SK-N-SH (cell line): Measurements from ENCODE around the gene CENPN. TPM values are rescaled to one million over a fixed set of nuclear protein-coding genes. Genes with fewer than 3 reads are reported as not detected.

Experiments used
- CTCF ChIA-PET: fragments of 300-600, 350-600 bp; formaldehyde crosslinking; extraction: SDS; loops from one replicate; lab custom pipeline; 2021; lab: Yijun Ruan, JAX
- POLR2A ChIA-PET: fragments of 350-600 bp; sonication (Branson Sonifier 250); formaldehyde crosslinking; extraction: SDS; loops from one replicate; lab custom pipeline; 2020; ENCODE audit warnings: antibody characterized with exemption, inconsistent platforms; lab: Yijun Ruan, JAX
- DNase-seq: peaks from one replicate; pipeline ENCODE4 v3.0.0; 2012
- H2AFZ ChIP-seq: fragments of 200-600 bp; sonication (generic); 2 replicates; pipeline ENCODE4 v1.8.1; 2016; ENCODE audit warnings: antibody characterized with exemption, mild to moderate bottlenecking, low read depth
- H3F3A ChIP-seq: fragments of 200-600 bp; sonication (generic); replicated peaks from 2 replicates; pipeline ENCODE3; 2016; ENCODE audit warnings: antibody characterized with exemption, mild to moderate bottlenecking; ENCODE audit not compliant: insufficient read depth
- H3K27ac ChIP-seq, 2 experiments: fragments of 200-500 bp in 1 of 2; fragments of 200-600 bp in 1 of 2; sonication (Bioruptor generic) in 1 of 2; sonication (generic), shearing (Covaris generic) in 1 of 2; 2 replicates each; pipeline versions ENCODE4 v1.5.1 to v1.6.1; 2014 to 2016; ENCODE audit warnings: low read depth in 2 of 2, inconsistent platforms in 1 of 2, low read length in 1 of 2, mild to moderate bottlenecking in 1 of 2, mixed read lengths in 1 of 2
- H3K27me3 ChIP-seq: fragments of 200-600 bp; sonication (generic), shearing (Covaris generic); 2 replicates; pipeline ENCODE4 v1.6.1; 2016; ENCODE audit warnings: mixed run types; ENCODE audit not compliant: insufficient read depth
- H3K36me3 ChIP-seq, 2 experiments: fragments of 200-500 bp in 1 of 2; fragments of 200-600 bp in 1 of 2; sonication (Bioruptor generic) in 1 of 2; sonication (generic) in 1 of 2; replicated peaks in 1 of 2; 2 replicates each; pipeline versions ENCODE3 to v1.5.1; 2014 to 2016; ENCODE audit warnings: low read length in 1 of 2, mild to moderate bottlenecking in 1 of 2; ENCODE audit not compliant: insufficient read depth in 2 of 2, control insufficient read depth in 1 of 2
- H3K4me1 ChIP-seq, 2 experiments: fragments of 200-500 bp in 1 of 2; fragments of 200-600 bp in 1 of 2; sonication (Bioruptor generic) in 1 of 2; sonication (generic), shearing (Covaris generic) in 1 of 2; 2 replicates each; pipeline versions ENCODE4 v1.5.1 to v1.6.1; 2014 to 2016; ENCODE audit warnings: low read depth in 1 of 2, low read length in 1 of 2, mixed run types in 1 of 2; ENCODE audit not compliant: insufficient read depth in 2 of 2, control insufficient read depth in 1 of 2
- H3K4me2 ChIP-seq: fragments of 200-600 bp; sonication (generic), shearing (Covaris generic); 2 replicates; pipeline ENCODE4 v1.6.1; 2017; ENCODE audit warnings: mixed run types
- H3K4me3 ChIP-seq, 2 experiments: fragments of 200-500 bp in 1 of 2; fragments of 200-600 bp in 1 of 2; sonication (Bioruptor generic) in 1 of 2; sonication (generic), shearing (Covaris generic) in 1 of 2; 2 replicates each; pipeline versions ENCODE4 v1.5.1 to v1.8.1; 2014 to 2016; ENCODE audit warnings: low read depth in 2 of 2, inconsistent platforms in 1 of 2, low read length in 1 of 2, mild to moderate bottlenecking in 1 of 2, mixed read lengths in 1 of 2, moderate library complexity in 1 of 2
- H3K79me2 ChIP-seq: fragments of 200-600 bp; sonication (generic); 2 replicates; pipeline ENCODE4 v1.8.1; 2017; ENCODE audit warnings: mild to moderate bottlenecking; ENCODE audit not compliant: insufficient read depth
- H3K9ac ChIP-seq: fragments of 200-600 bp; sonication (generic); 2 replicates; pipeline ENCODE4 v1.6.1; 2017; ENCODE audit warnings: mixed run types
- H3K9me2 ChIP-seq: fragments of 200-600 bp; sonication (generic); 2 replicates; pipeline ENCODE4 v1.6.1; 2017; ENCODE audit warnings: mixed run types
- H3K9me3 ChIP-seq: fragments of 200-600 bp; sonication (generic); 2 replicates; pipeline ENCODE4 v1.6.1; 2017; ENCODE audit warnings: mixed run types, mild to moderate bottlenecking, moderate library complexity
- H4K20me1 ChIP-seq: fragments of 200-600 bp; sonication (generic); 2 replicates; pipeline ENCODE4 v1.6.1; 2017; ENCODE audit warnings: mild to moderate bottlenecking, mixed run types; ENCODE audit not compliant: insufficient read depth
- CTCF ChIP-seq: fragments of 200-600 bp; sonication (generic); IDR thresholded peaks from 2 replicates; pipeline ENCODE4 v1.6.1; 2017; ENCODE audit warnings: antibody characterized with exemption, mild to moderate bottlenecking, moderate library complexity
- EZH2phosphoT487 ChIP-seq: fragments of 200-600 bp; sonication (generic); IDR thresholded peaks from 2 replicates; pipeline ENCODE4 v1.6.1; 2017; ENCODE audit warnings: low read depth, mixed run types, mild to moderate bottlenecking, antibody characterized with exemption, moderate library complexity, borderline replicate concordance
- FOXM1 ChIP-seq: IDR thresholded peaks from 2 replicates; pipeline ENCODE4 v1.4.0; 2012; ENCODE audit warnings: low read depth, mild to moderate bottlenecking
- GATA2 ChIP-seq: sonication (generic); formaldehyde crosslinking; IDR thresholded peaks from 2 replicates; pipeline ENCODE4 v1.5.0; 2020; ENCODE audit warnings: mild to moderate bottlenecking, missing genetic modification reagents
- IRF3 ChIP-seq: fragments of 150-350 bp; IDR thresholded peaks from 2 replicates; pipeline ENCODE4 v1.6.1; 2016; ENCODE audit warnings: mild to moderate bottlenecking, low read depth, low read length
- MEF2A ChIP-seq: IDR thresholded peaks from 2 replicates; pipeline ENCODE4 v1.4.0; 2012; ENCODE audit warnings: low read depth, borderline replicate concordance
- NRF1 ChIP-seq: IDR thresholded peaks from 2 replicates; pipeline ENCODE4 v1.6.1; 2012; ENCODE audit warnings: low read depth, mild to moderate bottlenecking, low read length
- RFX5 ChIP-seq: IDR thresholded peaks from 2 replicates; pipeline ENCODE4 v1.6.1; 2012; ENCODE audit warnings: mild to moderate bottlenecking, improper control_type of control experiment, low read length
- TAF1 ChIP-seq: IDR thresholded peaks from 2 replicates; pipeline ENCODE4 v1.6.1; 2012; ENCODE audit warnings: low read depth, mild to moderate bottlenecking, low read length, moderate library complexity, borderline replicate concordance
- TCF12 ChIP-seq: IDR thresholded peaks from 2 replicates; pipeline ENCODE4 v1.4.0; 2012
- USF1 ChIP-seq: IDR thresholded peaks from 2 replicates; pipeline ENCODE4 v1.4.0; 2012; ENCODE audit warnings: low read depth, borderline replicate concordance
- YY1 ChIP-seq: IDR thresholded peaks from 2 replicates; pipeline ENCODE4 v1.4.0; 2012; ENCODE audit warnings: low read depth, mild to moderate bottlenecking
- WGBS: methylation state at CpG from one replicate; pipeline ENCODE4 v1.1.6; 2017; ENCODE audit warnings: low lambda C conversion rate; 5-methylcytosine and 5-hydroxymethylcytosine counted together
- polyA plus RNA-seq, 3 experiments: library from polyadenylated mRNA; depleted of rRNA; stranded (reverse); fragments of >200 nt; gene quantifications; 2 replicates each; pipeline ENCODE4 v1.2.3, GENCODE V29; 2012

Gene CENPN
- polyA plus RNA-seq, 1 of the 3 experiments (the other 2 are of a cell fraction), result 35.3 TPM

GRCh38 chr16:81001330-81001729 is 5.7 kb upstream of the CENPN start (continued):
- TF ChIP-seq CTCF (no peak), IRF3 (no peak), FOXM1 (no peak), YY1 (no peak), USF1 (no peak), EZH2phosphoT487 (no peak), GATA2 (CRISPR knock-in tag) (no peak), TCF12 (no peak)
- TF ChIP-seq, all 33 proteins: peak for 0

GRCh38 chr16:81003064-81003463 is 4.0 kb upstream of the CENPN start:
- Histone ChIP-seq H3F3A (peaks cover 6% of the 10 kb centered on the region), H3K9me2 (no peaks in the 10 kb centered on the region), H2AFZ (no peak overlapping the region), H3K9ac (no peak overlapping the region), H3K4me3 (no peak overlapping the region), H4K20me1 (peaks cover 31% of the 10 kb centered on the region; the same call in 1 of the 2 replicates), H3K9me3 (no peaks in the 10 kb centered on the region), H3K4me1 (peaks cover 0 to 12% of the 10 kb centered on the region in 2 experiments; a peak in 2 of 4 replicates), H3K36me3 (peaks cover 0 to 4% of the 10 kb centered on the region in 2 experiments), H3K79me2 (peaks cover 93% of the 10 kb centered on the region), H3K4me2 (no peak overlapping the region), H3K27ac (no peak overlapping the region), H3K27me3 (no peaks in the 10 kb centered on the region)
- CTCF ChIA-PET, result interaction anchor here (0.6 to 3.9 kb wide), 5 partner anchors 9 to 912 kb away, joined by 3 to 46 read pairs (median 7); partner anchors contain the start of gene ATMIN
- 83% methylated on average over 4 of the region's 4 CpGs for WGBS
- POLR2A ChIA-PET, result no interaction called here
- TF ChIP-seq TAF1 (no peak), RFX5 (no peak), GATA2 (CRISPR knock-in tag) (no peak), EZH2phosphoT487 (no peak), FOXM1 (no peak), MEF2A (no peak), NRF1 (no peak)
- DNase-seq, result no peak
